Measurements from ENCODE around the gene MMP23B.
"Not testable (repeated sequence)": the region's sequence is repeated elsewhere in the genome, so short reads cannot be mapped to it uniquely, and the experiment has no call there.

The MMP23B gene

DNA sequence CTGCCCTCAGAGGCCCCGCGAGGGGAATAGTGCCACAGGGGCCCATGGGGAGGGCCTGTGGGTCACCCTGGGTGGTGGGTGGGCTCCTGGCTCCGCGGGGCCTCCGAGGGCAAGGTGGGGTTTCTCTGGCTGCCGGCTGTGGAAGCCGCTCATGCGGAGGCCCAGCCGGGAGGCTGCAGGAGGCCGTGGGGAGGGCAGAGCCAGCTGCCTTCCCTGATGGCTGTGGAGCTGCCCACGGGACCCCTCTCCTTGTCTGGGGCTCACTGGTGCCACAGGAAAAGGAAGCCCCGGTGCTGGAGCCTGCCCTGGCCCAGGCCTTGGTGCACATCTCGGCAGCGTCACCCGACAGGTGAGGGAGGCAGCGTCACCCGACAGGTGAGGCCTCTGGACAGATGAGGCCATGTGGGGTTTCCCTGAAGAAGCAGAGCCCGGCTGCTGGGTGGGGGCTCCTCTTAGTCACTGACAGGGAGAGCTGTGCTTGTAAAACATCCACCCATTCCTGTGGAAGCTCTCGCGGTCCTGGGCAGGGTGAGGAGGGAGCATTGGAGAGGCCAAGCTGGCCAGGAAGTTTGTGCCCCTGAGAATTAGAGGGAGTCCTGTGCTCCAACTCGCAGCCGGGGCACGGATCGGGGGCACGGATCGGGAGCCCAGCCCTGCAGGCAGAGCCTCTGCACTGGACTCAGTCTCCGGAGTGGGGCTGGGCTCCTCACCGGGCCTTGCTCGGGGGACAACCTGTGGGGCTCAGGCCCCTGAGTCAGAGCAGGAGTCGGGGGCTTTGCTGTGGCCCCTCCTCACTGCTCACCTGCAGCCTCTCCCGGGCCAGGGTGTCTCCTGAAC is 10.6 kb upstream of the MMP23B start:
- no peak for DNase-seq

DNA sequence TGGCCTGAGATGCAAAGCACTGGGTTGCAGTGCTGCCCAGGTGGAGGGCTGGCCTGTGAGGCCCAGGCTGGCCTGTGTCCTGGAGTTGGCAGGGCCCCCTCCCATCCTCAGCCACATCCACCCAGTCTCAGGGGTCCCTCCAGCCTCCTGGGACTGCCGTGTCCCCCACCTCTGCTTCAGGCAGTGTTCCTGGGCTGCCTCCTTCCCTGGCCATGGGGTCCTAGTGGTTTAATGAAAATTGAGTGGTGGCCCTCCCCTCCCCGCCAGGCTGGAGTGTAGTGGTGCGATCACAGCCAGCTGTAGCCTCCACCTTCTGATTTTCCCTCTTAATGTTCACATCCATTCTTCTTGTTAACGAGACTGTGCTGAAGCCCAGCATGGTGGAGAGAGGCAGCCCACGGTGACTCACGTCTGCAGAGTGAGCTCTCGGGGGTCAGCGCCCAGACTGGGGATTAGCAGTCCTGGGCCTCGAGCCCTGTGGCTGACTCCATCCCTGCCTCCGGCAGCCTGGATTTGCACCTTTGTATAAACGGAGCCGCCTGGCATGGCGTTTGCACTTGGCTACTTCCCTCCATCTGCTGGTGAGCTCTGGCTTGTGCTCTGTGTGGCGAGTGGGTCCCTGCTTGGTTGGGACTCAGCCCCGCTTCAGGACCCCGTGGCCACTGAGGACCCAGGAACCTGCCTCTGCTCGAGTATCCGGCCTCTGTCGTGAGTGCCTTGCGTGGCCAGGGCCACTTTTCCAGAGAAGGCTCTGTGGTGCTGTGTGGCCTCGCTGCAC is 9.8 kb upstream of the MMP23B start:
- no peak for DNase-seq

DNA sequence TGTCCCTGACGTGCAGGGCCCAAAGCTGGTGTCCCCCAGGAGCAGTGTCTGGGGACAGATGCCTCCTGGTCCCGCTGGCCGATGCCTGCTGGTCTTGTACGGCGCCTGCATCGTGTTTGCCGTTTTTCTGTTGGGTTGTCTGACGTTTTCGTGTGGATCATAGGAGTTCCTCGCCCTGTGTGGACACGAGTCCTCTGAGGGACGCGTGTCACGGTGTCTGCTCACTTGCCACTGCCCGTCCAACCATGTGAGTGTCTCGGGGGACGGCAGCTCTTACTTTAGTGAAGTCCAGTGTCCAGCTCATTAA is 9.2 kb upstream of the MMP23B start:
- no peak for DNase-seq

DNA sequence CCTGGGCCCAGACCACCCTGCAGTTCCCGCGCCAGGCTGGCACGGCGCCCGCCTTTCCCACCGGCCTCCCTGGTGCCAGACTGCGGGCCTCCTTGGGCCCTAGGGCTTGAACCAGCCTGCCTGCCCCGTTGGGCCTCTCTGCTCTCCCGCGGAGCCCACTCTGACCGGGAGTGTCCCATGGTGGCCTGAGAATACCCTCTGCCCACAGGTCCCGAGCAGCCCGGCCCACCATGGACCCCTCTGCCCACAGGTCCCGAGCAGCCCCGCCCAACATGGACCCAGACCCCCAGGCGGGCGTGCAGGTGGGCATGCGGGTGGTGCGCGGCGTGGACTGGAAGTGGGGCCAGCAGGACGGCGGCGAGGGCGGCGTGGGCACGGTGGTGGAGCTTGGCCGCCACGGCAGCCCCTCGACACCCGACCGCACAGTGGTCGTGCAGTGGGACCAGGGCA is 8.8 kb upstream of the MMP23B start:
- no peak for DNase-seq

DNA sequence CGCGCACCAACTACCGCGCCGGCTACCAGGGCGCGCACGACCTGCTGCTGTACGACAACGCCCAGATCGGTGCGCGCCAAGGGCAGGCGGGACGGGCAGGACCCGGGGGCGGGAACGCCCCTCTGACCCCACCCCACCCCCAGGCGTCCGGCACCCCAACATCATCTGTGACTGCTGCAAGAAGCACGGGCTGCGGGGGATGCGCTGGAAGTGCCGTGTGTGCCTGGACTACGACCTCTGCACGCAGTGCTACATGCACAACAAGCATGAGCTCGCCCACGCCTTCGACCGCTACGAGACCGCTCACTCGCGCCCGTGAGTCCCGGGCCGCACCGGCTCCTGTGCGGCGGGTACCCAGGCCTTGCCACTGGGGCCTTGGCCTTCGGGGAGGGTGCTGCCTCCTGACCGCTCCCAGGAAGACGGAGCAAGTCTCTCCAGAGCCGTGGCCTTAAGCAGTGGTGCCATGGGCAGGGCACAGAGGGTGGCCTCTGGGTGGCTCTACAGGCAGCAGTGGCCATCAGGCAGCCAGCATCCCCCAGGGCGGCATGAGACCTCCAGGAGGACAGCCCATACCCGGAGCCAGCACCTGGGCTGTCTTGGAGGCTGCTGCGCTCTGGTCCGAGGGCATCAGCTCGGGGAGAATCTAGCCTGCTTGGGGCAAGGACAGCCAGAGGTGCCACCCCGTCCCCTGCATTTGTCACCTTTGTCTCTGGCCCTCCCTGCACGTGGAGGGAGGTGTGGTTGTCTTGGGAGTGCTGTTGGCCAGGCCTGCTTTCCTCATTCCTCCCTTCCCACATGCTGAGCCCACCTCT is 8.1 kb upstream of the MMP23B start:
- no peak for DNase-seq

DNA sequence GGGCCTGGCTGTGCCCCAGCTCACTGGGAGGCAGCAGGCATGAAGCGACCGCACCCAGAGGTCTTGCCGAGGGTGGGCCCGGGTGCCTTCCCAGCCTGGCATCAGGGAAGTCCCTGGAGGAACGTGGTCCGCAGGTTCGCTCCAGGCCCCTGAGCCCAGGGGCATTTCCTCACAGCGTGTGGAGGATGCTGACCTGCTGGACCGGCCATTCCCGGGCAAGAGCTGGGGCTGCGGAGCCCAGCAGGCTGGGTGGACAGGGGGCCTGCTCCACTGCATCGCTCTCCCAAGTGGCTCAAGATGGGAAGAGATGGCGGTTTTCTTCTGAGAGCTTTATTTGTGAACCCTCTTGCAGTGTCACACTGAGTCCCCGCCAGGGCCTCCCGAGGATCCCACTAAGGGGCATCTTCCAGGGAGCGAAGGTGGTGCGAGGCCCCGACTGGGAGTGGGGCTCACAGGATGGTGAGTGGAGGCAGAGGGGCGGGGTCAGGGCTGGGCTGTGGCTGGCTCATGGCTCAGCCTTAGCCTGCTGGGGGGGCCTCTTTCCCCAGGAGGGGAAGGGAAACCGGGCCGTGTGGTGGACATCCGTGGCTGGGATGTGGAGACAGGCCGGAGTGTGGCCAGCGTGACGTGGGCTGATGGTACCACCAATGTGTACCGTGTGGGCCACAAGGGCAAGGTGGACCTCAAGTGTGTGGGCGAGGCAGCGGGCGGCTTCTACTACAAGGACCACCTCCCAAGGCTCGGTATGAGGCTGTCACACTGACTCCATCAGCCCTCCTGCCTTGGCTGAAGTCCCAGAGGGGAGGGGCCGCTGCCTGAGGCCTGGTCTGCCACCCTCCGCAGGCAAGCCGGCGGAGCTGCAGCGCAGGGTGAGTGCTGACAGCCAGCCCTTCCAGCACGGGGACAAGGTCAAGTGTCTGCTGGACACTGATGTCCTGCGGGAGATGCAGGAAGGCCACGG is 7.2 kb upstream of the MMP23B start:
- DNase-seq: no peak

DNA sequence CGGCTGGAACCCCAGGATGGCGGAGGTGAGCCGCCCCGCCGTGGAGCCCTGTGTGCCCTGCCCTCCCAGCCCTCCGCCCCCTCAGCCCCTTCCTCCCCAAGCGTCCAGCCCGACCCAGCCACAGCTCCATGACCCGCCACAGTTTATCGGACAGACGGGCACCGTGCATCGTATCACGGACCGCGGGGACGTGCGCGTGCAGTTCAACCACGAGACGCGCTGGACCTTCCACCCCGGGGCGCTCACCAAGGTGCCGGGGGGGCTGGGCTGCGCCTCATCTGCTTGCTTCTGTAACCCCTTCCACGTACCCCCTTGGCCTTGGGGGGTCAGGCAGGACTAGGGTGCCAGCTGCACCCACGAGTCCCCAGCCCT is 6.6 kb upstream of the MMP23B start:
- no peak for DNase-seq

DNA sequence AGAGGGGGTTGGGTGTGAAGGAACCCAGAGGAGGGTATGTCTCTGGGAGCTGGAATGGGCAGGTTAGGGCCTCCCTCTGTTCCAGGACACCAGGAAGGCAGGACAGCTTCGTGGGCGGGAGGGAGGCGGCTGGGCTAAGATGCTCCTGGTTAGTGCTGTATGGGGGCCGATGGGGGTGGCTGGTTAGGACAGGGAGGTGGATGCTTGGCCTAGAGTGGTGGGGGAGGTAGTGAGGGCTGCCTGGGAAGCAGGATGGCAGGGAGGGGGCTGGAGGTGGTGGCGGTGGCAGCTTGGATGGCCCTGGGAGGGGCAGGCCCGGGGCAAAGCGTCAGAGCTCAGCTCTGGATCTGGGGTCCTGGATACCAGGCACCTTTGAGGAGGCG is 6.2 kb upstream of the MMP23B start:
- no peak for DNase-seq

DNA sequence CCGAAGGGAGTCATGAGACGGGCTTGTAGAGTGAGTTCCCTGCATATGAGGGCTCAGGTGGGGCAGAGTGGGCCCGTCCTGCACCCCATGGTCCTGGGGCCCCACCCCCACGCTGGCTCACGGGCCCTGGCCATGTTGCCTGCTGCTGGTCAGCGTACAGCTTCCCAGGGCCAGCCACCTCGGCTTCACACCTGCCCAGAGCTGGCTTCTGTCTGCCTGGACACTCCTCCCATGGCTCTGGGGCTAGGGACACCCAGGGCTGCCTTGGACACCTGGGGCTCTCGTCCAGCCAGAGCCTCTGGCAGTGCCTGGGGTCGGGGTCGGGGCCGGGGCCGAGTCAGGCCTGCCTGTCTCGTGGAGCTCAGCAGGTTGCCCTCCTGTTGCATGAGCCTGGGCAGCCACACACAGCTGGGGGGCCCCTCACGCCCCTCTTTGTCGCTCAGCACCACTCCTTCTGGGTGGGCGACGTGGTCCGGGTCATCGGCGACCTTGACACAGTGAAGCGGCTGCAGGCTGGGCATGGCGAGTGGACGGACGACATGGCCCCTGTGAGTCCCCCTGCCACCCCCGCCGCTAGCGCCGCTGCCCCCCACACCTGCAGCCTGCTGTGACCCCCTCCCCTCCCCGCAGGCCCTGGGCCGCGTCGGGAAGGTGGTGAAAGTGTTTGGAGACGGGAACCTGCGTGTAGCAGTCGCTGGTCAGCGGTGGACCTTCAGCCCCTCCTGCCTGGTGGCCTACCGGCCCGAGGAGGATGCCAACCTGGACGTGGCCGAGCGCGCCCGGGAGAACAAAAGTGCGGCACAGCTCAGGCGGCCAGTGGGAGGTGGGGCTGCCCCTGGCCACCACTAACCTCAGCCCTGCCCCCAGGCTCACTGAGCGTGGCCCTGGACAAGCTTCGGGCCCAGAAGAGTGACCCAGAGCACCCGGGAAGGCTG is 5.5 kb upstream of the MMP23B start:
- no peak for DNase-seq

DNA sequence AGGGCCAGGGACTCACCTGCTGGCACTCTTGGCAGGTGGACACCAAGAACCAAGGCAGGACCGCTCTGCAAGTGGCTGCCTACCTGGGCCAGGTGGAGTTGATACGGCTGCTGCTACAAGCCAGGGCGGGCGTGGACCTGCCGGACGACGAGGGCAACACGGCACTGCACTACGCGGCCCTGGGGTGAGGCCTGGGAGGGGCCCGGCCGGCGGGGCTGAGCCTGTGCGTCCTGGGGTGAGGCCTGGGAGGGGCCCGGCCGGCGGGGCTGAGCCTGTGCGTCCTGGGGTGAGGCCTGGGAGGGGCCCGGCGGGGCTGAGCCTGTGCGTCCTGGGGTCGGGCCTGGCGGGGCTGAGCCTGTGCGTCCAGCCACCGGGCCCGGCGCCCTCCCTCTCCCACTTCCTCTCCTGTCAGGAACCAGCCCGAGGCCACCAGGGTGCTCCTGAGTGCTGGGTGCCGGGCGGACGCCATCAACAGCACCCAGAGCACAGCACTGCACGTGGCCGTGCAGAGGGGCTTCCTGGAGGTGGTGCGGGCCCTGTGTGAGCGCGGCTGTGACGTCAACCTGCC is 4.6 kb upstream of the MMP23B start:
- no peak for DNase-seq

DNA sequence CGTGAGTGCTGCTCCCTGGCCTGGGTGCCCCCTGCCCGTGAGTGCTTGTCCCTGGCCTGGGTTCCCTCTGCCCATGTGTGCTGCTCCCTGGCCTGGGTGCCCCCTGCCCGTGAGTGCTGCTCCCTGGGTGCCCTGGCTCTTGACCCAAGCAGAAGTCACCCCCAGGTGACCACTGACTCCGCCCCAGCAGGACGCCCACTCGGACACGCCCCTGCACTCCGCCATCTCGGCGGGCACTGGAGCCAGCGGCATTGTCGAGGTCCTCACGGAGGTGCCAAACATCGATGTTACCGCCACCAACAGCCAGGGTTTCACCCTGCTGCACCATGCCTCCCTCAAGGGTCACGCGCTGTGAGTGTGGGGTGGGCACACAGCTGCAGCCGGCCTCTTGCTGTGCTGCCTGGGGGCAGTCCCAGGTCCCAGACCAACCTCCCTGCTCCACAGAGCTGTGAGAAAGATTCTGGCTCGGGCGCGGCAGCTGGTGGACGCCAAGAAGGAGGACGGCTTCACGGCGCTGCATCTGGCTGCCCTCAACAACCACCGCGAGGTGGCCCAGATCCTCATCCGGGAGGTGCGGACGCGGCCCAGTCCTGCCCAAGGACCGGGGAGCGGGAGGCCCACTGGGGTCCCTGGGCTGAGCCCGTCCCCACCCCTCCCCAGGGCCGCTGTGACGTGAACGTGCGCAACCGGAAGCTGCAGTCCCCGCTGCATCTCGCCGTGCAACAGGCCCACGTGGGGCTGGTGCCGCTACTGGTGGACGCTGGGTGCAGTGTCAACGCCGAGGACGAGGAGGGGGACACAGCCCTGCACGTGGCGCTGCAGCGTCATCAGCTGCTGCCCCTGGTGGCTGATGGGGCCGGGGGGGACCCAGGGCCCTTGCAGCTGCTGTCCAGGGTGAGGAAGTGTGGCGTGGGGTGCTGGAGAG is 3.9 kb upstream of the MMP23B start:
- no peak for DNase-seq

DNA sequence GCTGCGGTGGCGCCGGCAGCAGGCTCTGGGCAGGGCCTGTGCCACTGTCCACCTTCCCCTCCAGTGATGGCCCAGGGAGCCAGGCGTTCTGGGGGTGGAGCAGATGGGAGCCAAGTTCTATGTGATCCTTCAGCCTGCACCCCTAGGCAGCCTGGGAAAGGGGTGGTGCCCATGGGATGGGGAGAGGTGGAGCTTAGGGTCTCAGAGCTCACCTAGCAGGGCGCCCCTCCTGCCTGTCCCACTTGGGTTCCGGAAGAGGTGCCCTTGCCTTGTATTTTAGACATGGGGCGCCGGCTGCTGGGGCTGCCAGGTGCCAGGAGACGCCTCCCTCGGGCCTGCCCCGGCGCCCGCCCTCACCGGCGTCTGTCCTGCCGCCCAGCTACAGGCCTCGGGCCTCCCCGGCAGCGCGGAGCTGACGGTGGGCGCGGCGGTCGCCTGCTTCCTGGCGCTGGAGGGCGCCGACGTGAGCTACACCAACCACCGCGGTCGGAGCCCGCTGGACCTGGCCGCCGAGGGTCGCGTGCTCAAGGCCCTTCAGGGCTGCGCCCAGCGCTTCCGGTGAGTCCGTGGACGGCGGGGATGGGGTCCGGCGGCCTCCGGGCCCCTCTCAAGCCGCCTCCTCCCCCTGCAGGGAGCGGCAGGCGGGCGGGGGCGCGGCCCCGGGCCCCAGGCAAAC is 3.1 kb upstream of the MMP23B start:
- DNase-seq: no peak

DNA sequence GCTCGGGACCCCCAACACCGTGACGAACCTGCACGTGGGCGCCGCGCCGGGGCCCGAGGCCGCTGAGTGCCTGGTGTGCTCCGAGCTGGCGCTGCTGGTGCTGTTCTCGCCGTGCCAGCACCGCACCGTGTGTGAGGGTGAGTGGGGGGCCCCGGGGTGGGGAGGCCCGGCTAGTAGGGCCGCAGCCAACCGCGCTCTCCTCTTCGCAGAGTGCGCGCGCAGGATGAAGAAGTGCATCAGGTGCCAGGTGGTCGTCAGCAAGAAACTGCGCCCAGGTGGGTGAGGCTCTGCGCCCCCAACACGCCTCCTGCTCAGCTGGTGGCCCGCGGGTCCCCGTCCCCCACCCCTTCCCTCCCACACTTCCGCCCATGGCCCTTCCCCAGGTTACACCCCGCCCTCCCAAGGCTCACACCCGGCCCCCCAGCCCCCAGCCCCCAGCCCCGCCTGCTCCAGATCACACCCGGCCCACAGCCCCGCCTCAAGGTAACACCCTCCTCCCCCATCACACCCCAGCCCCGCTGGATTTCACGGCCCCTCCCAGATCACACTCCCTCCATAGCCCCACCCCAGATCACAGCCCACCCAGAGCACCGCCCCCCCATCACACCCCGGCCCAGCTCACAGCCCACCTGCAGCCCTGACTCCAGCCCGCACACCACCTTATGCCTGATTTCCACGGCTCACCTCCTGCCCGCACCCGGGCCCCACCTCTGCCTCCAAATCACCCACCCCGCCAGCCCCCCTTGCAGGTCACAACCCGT is 2.4 kb upstream of the MMP23B start:
- no peak for DNase-seq

DNA sequence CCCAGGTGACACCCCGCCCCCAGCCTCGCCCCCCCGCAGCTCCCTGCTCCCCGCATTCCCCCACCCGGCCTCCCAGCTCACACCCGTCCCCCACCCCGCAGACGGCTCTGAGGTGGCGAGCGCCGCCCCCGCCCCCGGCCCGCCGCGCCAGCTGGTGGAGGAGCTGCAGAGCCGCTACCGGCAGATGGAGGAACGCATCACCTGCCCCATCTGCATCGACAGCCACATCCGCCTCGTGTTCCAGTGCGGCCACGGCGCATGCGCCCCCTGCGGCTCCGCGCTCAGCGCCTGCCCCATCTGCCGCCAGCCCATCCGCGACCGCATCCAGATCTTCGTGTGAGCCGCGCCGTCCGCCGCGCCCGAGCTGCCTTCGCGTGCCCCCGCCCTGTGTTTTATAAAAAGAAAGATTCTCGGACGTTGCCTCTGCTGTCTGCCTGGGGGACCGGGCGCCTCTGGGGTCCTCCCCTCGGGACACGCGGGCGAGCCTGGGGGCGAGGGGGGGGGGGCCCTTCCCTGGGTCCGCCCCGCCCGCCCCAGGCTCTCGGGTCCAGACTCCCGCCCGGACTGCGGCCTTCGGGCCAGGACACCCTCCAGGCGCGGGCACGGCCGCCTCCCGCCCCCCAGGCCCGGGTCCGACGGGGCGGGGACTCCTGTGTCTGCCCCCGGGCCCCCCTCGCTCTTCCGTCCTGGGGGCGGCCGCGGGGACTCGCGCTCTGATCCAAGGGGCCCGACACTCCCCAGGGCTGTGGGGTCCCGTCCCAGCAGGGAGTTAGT is 1.6 kb upstream of the MMP23B start:
- no peak for DNase-seq

DNA sequence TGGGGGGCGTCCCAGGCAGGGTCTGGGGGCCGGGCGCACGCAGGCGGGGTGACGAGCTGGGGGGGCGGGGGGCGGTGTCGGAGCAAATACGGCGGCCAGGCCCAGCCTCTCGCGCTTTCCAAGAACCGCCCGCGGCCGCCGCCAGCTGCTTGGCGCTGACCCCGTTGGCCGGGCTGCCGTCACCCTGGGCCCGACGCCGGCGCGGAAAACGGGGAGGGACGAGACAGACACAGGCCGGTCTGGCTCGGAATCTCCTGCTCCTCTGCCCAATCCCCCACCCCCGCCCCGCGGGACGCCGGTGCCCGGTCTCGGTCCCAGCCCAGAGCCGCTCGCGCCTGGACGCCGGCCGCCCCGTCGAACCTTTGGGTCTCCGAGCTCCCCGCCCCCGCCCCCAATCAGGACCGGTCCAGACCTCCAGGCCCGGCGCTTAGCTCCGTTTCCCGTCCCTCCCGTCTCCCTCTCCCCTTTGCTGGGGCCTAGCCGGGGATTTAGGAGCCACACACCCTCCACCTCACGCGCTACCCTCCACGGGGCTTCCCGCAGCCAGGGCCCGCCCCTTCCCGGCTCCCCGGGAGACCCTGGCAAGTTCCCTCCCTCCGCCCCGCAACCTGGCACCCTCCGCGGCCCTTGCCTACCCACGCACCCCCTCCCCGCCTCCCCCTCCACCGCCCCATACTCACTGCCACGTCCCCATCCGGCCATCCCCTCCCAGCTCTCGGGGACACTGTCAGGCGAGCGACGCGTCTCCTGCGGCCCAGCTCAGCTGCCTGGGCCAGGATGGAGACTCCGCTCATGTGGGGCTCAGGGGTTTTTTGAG is 800 bp upstream of the MMP23B start:
- no peak for DNase-seq

DNA sequence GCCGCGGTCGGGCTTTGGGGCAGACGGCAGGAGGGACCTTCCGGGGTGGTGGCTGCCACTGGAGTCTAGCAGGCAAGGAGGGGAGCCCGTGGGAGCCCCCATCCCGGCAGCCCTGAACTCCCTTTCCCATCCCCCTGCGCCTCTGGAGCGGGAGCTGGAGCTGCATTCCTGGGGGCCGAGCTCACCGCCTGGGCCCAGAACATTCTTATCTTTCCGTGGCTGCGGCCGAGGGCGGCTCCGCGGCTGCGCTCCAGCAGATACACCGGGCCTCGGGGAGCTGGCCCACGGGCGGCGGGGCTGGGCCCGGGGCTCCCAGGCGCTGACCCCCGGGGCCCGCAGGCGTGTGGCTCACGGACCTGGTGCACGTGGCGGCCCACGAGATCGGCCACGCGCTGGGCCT is 1.4 kb downstream of the MMP23B start:
- DNase-seq: not testable (repeated sequence)

DNA sequence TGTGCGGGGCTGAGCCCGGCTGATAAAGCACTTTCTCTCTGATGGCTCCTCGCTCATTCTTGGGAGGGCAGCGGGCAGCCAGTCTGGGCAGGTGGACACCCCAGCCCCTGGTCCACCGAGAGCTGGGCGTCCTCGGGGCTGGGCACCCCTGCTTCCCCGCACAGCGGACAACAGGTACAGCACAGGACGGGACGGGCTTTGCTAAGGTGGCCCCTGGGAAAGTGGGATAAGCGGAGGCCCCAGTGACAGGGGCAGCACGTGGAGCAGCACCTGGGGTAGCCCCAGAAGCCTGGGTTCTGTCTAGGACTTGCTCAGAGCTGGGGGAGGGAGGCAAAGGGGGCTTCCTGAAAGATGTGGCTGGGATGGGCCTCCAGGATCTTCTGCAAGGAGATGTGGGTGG is 2.6 kb downstream of the MMP23B start:
- DNase-seq: not testable (repeated sequence)

Data from SIG-M5 (cell line).